Inflammatory macrophage treated with lipopolysaccharide for 1 hour (primary cell): ENCODE data around the gene NR1H3.

ENCODE experiments used
- DNase-seq, 2 donors: peaks; one replicate each; pipeline ENCODE4 v3.0.0-alpha.2; 2020 to 2022

Gene NR1H3

GRCh38 chr11:47270331-47271271 is 12.8 kb downstream of the NR1H3 start:
- DNase-seq = no peak

DNA sequence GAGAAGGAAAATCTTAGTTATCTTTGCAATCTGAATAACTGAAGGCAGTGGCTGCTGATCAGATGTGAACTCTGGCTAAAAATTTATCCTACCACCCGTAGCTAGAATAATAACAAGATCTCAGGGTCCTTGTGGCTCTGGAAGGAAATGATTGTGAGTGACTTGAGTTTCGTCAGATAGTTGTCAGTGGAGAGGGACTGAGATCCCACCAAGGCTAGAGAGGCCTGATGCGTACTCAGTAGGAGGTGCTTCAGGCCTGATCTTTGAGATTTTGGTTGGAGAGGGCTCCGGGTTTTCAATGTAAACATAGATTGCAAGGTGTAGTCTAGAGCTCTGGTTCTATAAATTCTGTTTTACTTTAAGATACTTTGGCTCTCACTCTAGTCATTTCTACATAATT is 13.5 kb downstream of the NR1H3 start:
- DNase-seq = no peak

GRCh38 chr11:47271961-47272661 is 14.3 kb downstream of the NR1H3 start:
- DNase-seq = no peak

DNA sequence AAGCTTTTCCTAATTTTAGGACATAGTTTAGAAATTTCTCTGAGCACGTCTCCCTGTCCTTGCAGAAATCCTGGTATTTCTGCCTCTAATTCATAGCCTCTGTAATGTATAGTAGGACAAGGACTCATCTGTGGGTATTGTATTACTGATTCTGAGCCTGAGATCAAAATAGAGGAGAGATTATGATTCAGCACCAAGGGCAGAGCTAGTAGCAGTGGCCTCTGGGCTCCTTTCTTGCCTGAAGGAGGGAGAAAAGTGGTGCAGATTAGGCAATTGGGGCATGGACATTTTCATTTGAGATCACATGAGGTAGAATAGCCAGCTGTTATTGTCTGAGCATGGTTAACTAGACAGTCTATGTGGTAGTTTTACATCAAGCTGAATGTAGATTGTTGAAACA is 14.9 kb downstream of the NR1H3 start:
- DNase-seq = no peak

DNA sequence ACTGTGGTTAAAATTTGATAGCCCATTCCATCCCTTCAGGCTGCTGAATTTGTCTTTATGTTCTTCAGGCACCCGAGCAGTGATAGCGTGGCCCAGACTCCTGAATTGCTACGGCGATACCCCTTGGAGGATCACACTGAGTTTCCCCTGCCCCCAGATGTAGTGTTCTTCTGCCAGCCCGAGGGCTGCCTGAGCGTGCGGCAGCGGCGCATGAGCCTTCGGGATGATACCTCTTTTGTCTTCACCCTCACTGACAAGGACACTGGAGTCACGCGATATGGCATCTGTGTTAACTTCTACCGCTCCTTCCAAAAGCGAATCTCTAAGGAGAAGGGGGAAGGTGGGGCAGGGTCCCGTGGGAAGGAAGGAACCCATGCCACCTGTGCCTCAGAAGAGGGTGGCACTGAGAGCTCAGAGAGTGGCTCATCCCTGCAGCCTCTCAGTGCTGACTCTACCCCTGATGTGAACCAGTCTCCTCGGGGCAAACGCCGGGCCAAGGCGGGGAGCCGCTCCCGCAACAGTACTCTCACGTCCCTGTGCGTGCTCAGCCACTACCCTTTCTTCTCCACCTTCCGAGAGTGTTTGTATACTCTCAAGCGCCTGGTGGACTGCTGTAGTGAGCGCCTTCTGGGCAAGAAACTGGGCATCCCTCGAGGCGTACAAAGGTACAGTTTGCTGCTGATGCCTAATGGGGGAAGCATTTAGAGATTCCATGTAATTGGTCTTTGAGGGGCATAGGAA is 16.9 kb downstream of the NR1H3 start:
- DNase-seq = no peak

DNA sequence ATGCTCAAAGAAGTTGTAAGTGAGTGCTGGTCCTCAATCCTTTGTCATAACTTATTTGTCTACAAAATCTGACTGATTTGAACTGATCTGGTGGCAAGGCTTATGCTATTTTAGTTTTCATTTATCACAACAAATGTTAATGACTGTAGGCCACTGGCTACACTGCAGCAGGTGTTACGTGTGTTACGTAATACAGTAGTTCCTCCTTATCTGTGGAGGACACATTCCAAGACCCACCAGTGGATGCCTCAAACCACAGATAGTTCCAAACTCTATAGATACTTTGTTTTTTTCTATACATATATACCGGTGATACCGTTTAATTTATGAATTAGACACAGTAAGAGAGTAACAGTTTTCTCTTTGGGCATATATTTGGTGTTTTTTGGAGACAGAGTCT is 19.1 kb downstream of the NR1H3 start:
- DNase-seq = no peak

DNA sequence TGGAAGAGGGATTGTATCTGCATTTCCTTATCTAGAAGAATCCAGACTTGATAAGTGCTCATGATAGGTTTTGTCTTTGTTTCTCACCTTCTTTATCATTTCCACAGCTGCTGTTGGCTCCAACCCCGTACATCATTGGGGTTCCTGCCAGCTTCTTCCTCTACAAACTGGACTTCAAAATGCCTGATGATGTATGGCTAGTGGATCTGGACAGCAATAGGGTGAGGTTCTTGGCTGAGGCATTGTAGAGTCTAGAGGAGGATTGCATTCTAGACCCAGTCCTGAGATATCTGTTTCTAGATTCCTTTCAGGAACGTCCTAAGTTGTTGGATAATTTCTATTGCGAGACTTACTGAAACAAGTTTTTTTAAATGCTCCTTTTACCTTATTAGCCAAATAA is 20.3 kb downstream of the NR1H3 start:
- DNase-seq = no peak

DNA sequence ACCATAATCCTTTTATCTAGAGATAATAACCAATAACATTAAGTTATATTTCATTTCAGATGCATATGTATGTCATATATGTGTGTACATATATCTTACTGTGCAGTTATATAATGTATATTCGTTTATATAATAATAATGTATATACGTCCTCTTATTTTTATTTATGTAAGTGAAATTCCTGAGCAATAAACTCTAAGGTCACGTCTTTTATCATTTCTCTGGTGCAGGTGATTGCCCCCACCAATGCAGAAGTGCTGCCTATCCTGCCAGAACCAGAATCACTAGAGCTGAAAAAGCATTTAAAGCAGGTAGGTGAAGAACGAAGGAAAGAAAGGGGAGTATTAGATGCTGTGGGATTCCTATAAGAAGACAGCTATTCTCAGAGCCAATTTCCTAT is 21.0 kb downstream of the NR1H3 start:
- no peak for DNase-seq

DNA sequence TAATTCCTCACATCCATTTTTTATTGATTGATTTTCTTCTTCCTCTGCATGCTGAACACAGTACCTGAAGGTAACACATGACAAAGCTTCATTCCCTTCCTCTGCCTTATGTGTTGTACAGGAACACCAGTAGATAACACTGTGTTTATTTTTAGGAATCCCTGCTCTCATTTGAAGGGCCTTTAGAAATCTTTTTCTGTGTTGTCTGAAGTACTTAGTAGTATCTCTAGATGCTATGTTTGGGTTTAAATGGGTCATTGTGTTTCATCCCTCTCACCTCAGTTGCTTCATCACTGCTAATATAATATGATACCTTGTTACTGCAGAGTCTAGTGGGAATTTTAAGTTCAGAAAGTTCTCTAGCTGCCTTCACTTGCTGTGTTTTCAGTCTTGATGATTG is 22.3 kb downstream of the NR1H3 start:
- DNase-seq = no peak

- DNase-seq = no peak
Observed at GRCh38 chr11:47280860-47281259, 23.1 kb downstream of the NR1H3 start.

GRCh38 chr11:47282462-47282861 is 24.7 kb downstream of the NR1H3 start:
- DNase-seq = no peak

DNA sequence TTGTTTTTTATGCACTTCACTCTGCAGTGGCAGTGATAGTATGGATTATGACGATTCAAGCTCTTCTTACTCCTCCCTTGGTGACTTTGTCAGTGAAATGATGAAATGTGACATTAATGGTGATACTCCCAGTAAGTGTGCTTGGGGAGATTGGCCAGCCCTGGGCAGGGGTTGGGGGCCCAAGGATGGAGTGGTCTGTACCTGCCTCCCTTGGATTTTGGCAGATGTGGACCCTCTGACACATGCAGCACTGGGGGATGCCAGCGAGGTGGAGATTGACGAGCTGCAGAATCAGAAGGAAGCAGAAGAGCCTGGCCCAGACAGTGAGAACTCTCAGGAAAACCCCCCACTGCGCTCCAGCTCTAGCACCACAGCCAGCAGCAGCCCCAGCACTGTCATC is 26.4 kb downstream of the NR1H3 start:
- DNase-seq = no peak

DNA sequence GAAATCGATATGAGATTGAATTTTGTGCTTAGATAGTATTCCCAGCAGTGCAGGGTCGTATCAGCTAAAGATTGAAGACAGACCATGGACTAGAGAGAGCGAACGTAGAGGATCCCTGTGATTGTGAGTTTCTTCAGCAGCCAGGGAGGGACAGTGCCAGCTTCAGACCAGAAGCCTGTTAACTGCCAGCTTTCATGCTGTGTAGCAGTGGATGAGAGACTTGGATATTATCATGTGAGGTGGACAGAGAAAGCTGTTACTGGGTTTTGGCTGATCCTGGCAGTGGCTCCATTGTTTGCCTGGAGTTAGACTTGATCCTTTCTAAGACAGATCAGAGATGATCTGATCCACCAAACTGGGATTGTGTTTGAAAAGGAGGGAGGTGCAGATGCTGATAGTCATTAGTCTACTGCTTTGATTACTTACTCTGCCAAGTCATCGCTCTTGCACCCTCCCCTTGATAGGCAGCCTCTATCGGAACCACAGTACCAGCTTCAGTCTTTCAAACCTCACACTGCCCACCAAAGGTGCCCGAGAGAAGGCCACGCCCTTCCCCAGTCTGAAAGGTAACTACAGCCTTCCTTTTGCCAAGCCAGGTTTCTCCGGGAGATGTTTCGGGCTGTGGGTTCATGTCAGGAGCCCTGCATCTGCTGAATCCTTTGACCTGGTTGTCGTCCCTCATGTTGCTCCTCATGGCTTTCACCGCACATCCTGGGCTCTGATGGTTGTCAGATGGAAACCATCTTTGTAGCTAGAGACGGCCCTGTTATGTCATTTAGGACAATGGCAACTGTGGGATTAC is 28.4 kb downstream of the NR1H3 start:
- no peak for DNase-seq

DNA sequence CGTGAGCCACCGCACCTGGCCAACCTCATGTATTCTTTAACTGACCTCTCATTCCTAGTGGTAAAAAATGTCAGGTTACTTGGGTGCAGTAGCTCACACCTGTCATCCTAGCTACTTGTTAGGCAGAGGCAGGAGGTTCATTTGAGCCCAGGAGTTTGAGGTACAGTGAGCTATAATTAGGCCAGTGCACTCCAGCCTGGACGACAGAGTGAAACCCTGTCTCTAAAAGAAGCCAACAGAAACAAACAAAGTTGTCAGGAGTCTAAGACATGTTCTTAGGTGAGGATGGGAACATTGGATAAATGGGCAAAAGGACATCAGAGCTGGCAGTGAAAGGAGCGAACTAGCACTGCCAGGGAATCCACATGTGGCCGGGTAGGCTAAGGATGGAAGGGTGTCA is 30.3 kb downstream of the NR1H3 start:
- DNase-seq = no peak

DNA sequence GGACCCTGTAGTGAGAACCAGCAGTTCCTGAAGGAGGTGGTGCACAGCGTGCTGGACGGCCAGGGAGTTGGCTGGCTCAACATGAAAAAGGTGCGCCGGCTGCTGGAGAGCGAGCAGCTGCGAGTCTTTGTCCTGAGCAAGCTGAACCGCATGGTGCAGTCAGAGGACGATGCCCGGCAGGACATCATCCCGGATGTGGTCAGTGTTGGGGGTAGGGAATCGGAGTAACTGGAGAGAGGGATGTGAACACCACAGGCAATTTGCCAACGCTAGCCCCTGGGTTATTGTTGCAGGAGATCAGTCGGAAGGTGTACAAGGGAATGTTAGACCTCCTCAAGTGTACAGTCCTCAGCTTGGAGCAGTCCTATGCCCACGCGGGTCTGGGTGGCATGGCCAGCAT is 32.1 kb downstream of the NR1H3 start:
- no peak for DNase-seq

GRCh38 chr11:47295385-47295784 is 37.6 kb downstream of the NR1H3 start:
- DNase-seq = no peak

- DNase-seq = no peak
Observed at GRCh38 chr11:47296045-47296444, 38.2 kb downstream of the NR1H3 start.

DNA sequence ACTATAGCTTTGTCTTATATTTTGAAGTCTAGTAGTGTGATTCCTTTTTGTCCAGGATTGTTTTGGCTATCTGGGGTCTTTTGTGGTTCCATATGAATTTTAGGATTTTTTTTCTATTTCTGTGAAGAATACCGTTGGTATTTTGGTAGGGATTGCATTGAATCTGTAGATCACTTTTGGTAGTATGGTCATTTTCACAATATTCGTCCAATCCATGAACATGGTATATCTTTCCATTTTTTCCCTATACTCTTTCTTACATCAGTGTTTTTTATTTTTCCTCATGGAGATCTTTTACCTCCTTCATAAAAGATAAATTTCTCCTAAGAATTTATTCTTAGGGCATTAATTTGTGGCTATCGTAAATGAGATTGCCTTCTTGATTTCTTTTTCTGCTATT is 41.3 kb downstream of the NR1H3 start:
- no peak for DNase-seq

DNA sequence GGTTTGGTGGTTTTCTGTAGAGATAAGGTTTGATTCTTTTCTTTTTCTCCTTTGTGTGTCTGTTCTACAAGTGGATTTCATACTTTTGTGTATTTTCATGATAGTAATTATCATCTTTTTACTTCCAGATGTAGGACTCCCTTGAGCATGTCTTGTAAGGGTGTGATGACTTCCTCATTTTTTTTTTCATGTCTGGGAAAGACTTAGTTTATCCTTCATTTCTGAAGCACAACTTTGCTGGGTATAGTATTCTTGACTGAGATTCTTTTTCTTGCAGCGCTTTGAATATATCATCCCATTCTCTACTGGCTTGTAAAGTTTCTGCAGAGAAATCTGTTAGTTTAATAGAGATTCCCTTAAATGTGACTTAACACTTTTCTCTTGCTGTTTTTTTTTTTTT is 45.1 kb downstream of the NR1H3 start:
- no peak for DNase-seq

GRCh38 chr11:47305734-47306483 is 48.1 kb downstream of the NR1H3 start:
- no peak for DNase-seq

DNA sequence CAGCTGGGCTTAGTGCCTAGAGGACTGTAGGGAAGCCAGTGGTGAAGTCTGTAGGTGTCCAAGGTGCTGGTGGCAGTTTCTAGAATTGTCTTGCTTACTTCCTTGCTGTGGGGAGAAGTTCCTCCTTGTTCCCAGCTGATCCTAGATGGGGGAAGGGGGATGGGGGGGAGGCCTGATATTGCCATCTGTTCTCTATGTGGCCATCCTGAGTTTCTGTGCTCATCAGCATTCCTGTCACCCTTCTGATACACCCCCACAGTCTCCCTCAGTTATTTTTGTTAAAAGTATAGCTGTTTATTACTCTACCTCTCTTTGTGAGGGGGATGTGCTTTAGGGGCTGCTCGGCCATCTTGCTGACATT is 48.7 kb downstream of the NR1H3 start:
- DNase-seq = no peak
